Kidney (tissue), 14 donors: ENCODE data around the gene ANGPTL4. TPM values are rescaled to one million over a fixed set of nuclear protein-coding genes. Genes with fewer than 3 reads are reported as not detected.
"Not testable (repeated sequence)": the region's sequence is repeated elsewhere in the genome, so short reads cannot be mapped to it uniquely, and the experiment has no call there.

ENCODE experiments used
- DNase-seq, 5 donors: peaks; one replicate each; pipeline ENCODE4 v3.0.0-alpha.2; 2013 to 2020
- FAIRE-seq: peaks from 2 replicates; lab custom pipeline; 2012; peaks lifted over from hg19 to GRCh38; lab: Jason Lieb, UNC
- H3K27ac ChIP-seq, 2 donors: one replicate each; pipeline ENCODE4 v1.7.0; 2013; ENCODE audit warnings: low read depth in 2 of 2, low read length in 2 of 2, inconsistent platforms in 1 of 2
- H3K27me3 ChIP-seq: one replicate; pipeline ENCODE4 v1.7.1; 2013; ENCODE audit warnings: low read length, inconsistent platforms; ENCODE audit not compliant: control insufficient read depth, insufficient read depth
- H3K36me3 ChIP-seq, 3 donors: one replicate each; pipeline versions ENCODE4 v1.7.0 to v1.7.1; 2013; ENCODE audit warnings: low read length in 3 of 3, control low read depth in 1 of 3, inconsistent platforms in 1 of 3; ENCODE audit not compliant: insufficient read depth in 3 of 3, control insufficient read depth in 2 of 3
- H3K4me1 ChIP-seq, 3 donors: one replicate each; pipeline versions ENCODE4 v1.7.0 to v1.7.1; 2013; ENCODE audit warnings: low read length in 3 of 3, inconsistent platforms in 1 of 3, low read depth in 1 of 3; ENCODE audit not compliant: control insufficient read depth in 2 of 3, insufficient read depth in 2 of 3
- H3K4me3 ChIP-seq, 3 donors: one replicate each; pipeline versions ENCODE4 v1.7.0 to v1.8.1; 2013; ENCODE audit warnings: low read length in 3 of 3, control low read depth in 1 of 3, inconsistent platforms in 1 of 3
- H3K9ac ChIP-seq, 3 donors: one replicate each; pipeline versions ENCODE4 v1.7.0 to v1.7.1; 2013; ENCODE audit warnings: low read length in 3 of 3, control low read depth in 1 of 3, inconsistent platforms in 1 of 3
- H3K9me3 ChIP-seq, 3 donors: one replicate each; pipeline versions ENCODE4 v1.7.0 to v1.7.1; 2013; ENCODE audit warnings: low read length in 3 of 3, control low read depth in 1 of 3, inconsistent platforms in 1 of 3; ENCODE audit not compliant: control insufficient read depth in 2 of 3, insufficient read depth in 1 of 3
- intact Hi-C: fragments of 100-400 bp; cut with DNase I; formaldehyde crosslinking; loops from one replicate; pipeline ENCODE4 v1.11.1; 2022
- polyA plus RNA-seq: library from polyadenylated mRNA; stranded (reverse); fragments of 350-450 nt; fragmentation: Illumina TruSeq; extraction: RNeasy Lipid Tissue Mini Kit (QIAGEN cat#74804); gene quantifications from one replicate; pipeline ENCODE4 v1.2.3, GENCODE V29; 2014; ENCODE audit warnings: low read depth, low replicate concordance; ENCODE audit not compliant: insufficient read depth
- total RNA-seq: library from RNA; stranded (reverse); fragmentation: NEBNext Ultra II Directional; extraction: Animal tissue kit (Norgen Biotek cat#: 25700); gene quantifications from one replicate; pipeline ENCODE4 v1.2.1, GENCODE V29; 2021
- TF ChIP-seq, protein P1 (sequence below): IDR thresholded peaks from 3 replicates; pipeline ENCODE4 v1.5.1; 2012; ENCODE audit warnings: mild to moderate bottlenecking, moderate library complexity, borderline replicate concordance; ENCODE audit not compliant: insufficient read depth; ENCODE audit errors: extremely low read depth
- donor health status: control.
- donor health status: control.
- donor health status: control.
- donor health status: control.
- donor health status: control.
- donor health status: DM: yes; HTN: yes; CAD: no.
- donor health status: Normal renal cell carcinoma (clear cell type).

ANGPTL4 gene
- total and polyA plus RNA-seq, 2 donors from 2014 or later, result 7.2 to 40.3 TPM

GRCh38 chr19:8370176-8371010 is 6.4 kb downstream of the ANGPTL4 start:
- Histone ChIP-seq H3K4me3 (no peak overlapping the region), H3K4me1 (peaks cover 0 to 12% (median 3%) of the 10 kb centered on the region in 3 donors), H3K9ac (no peak overlapping the region), H3K9me3 (no peaks in the 10 kb centered on the region), H3K27me3 (no peaks in the 10 kb centered on the region), H3K36me3 (no peaks in the 10 kb centered on the region), H3K27ac (no peak overlapping the region)
- TF ChIP-seq, protein P1, sequence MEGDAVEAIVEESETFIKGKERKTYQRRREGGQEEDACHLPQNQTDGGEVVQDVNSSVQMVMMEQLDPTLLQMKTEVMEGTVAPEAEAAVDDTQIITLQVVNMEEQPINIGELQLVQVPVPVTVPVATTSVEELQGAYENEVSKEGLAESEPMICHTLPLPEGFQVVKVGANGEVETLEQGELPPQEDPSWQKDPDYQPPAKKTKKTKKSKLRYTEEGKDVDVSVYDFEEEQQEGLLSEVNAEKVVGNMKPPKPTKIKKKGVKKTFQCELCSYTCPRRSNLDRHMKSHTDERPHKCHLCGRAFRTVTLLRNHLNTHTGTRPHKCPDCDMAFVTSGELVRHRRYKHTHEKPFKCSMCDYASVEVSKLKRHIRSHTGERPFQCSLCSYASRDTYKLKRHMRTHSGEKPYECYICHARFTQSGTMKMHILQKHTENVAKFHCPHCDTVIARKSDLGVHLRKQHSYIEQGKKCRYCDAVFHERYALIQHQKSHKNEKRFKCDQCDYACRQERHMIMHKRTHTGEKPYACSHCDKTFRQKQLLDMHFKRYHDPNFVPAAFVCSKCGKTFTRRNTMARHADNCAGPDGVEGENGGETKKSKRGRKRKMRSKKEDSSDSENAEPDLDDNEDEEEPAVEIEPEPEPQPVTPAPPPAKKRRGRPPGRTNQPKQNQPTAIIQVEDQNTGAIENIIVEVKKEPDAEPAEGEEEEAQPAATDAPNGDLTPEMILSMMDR, result no peak
- FAIRE-seq, result no peak
- intact Hi-C loops, result no loop called here
- peak in 1 of 5 donors; percentile 42 for DNase-seq

DNA sequence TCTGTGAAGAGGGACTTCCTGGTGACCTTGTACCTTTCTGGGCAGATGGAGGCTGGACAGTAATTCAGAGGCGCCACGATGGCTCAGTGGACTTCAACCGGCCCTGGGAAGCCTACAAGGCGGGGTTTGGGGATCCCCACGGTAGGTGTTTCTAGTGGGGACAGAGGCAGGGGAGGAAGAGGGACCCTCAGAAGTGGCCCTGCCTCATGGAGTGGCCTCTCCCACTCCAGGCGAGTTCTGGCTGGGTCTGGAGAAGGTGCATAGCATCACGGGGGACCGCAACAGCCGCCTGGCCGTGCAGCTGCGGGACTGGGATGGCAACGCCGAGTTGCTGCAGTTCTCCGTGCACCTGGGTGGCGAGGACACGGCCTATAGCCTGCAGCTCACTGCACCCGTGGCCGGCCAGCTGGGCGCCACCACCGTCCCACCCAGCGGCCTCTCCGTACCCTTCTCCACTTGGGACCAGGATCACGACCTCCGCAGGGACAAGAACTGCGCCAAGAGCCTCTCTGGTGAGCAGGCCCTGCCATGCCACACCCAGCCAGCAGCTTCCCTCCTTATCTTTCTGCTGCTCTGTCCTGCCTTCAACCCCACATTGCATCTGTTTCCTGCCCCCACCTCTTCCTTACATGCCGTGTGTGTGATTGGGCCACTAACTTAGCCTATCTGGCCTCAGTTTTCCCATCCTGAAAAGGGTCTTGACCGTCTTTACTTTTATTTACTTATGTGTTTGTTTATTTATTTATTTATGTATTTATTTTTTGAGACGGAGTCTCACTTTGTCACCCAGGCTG is 7.3 kb downstream of the ANGPTL4 start:
- intact Hi-C loops, result no loop called here
- TF ChIP-seq, protein P1, result no peak
- Histone ChIP-seq H3K9me3 (no peaks in the 10 kb centered on the region), H3K36me3 (no peaks in the 10 kb centered on the region), H3K4me3 (no peak overlapping the region), H3K9ac (no peak overlapping the region), H3K27ac (no peak overlapping the region), H3K4me1 (peaks cover 0 to 12% (median 3%) of the 10 kb centered on the region in 3 donors), H3K27me3 (no peaks in the 10 kb centered on the region)
- DNase-seq, result peak in 1 of 5 donors; percentile 37
- FAIRE-seq, result no peak

GRCh38 chr19:8373867-8374813 is 10.2 kb downstream of the ANGPTL4 start:
- H3K27ac ChIP-seq, result peak overlapping the region; percentile 23 to 37
- H3K4me1 ChIP-seq, result no peaks in the 10 kb centered on the region
- no peak for FAIRE-seq

GRCh38 chr19:8375766-8376165 is 11.8 kb downstream of the ANGPTL4 start:
- FAIRE-seq, H3K27me3 ChIP-seq, H3K9ac ChIP-seq, H3K4me3 ChIP-seq, intact Hi-C loops, DNase-seq, H3K27ac ChIP-seq, H3K4me1 ChIP-seq, H3K9me3 ChIP-seq, H3K36me3 ChIP-seq: not testable (repeated sequence)

More at GRCh38 chr19:8373867-8374813, 10.2 kb downstream of the ANGPTL4 start:
- TF ChIP-seq, protein P1, result peak; percentile 20
- H3K36me3 ChIP-seq, result no peaks in the 10 kb centered on the region
- H3K4me3 ChIP-seq, result no peak overlapping the region
- no peaks in the 10 kb centered on the region for H3K9me3 ChIP-seq
- no peak overlapping the region for H3K9ac ChIP-seq
- H3K27me3 ChIP-seq, result no peaks in the 10 kb centered on the region
- intact Hi-C loops, result no loop called here
- DNase-seq, result peak in 1 of 5 donors; percentile 21

- not testable (repeated sequence) for FAIRE-seq, H3K36me3 ChIP-seq
Measured at GRCh38 chr19:8376373-8376974, 12.5 kb downstream of the ANGPTL4 start.

More at GRCh38 chr19:8376373-8376974, 12.5 kb downstream of the ANGPTL4 start:
- H3K4me3 ChIP-seq, H3K27me3 ChIP-seq, DNase-seq, H3K9me3 ChIP-seq, intact Hi-C loops, H3K4me1 ChIP-seq, H3K27ac ChIP-seq, H3K9ac ChIP-seq: not testable (repeated sequence)
